ENCODE results near the gene CALD1.

Gene CALD1

DNA sequence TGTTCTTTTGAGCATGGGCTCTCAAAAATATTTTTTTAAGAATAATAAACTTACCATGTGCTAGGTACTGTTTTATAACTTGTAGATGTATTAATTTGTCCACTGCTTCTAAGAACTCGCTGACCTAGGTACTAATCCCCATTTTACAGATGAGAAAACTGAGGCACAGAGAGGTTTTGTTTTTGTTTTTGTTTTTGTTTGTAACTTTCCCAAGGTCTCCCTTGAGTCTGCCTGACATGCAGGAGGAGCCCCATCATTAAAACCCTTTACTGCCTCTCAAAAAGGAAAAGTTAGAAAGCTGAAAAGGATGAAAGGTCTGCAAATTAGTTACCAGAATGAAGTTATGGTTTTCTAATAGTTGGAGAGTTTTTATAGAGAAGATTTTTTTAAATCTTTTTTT lies 168.4 kb downstream of the CALD1 start:
- no peak overlapping the region for H3K4me3 ChIP-seq (replicated peaks; ENCODE audit: low read depth, low read length)
- TF ChIP-seq, protein P1, sequence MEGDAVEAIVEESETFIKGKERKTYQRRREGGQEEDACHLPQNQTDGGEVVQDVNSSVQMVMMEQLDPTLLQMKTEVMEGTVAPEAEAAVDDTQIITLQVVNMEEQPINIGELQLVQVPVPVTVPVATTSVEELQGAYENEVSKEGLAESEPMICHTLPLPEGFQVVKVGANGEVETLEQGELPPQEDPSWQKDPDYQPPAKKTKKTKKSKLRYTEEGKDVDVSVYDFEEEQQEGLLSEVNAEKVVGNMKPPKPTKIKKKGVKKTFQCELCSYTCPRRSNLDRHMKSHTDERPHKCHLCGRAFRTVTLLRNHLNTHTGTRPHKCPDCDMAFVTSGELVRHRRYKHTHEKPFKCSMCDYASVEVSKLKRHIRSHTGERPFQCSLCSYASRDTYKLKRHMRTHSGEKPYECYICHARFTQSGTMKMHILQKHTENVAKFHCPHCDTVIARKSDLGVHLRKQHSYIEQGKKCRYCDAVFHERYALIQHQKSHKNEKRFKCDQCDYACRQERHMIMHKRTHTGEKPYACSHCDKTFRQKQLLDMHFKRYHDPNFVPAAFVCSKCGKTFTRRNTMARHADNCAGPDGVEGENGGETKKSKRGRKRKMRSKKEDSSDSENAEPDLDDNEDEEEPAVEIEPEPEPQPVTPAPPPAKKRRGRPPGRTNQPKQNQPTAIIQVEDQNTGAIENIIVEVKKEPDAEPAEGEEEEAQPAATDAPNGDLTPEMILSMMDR (IDR thresholded peaks at IDR 0.05; ENCODE audit: low read depth, low read length, missing control alignments): no peak
- no peak for DNase-seq (ENCODE audit: extremely low read depth, low read depth)

DNA sequence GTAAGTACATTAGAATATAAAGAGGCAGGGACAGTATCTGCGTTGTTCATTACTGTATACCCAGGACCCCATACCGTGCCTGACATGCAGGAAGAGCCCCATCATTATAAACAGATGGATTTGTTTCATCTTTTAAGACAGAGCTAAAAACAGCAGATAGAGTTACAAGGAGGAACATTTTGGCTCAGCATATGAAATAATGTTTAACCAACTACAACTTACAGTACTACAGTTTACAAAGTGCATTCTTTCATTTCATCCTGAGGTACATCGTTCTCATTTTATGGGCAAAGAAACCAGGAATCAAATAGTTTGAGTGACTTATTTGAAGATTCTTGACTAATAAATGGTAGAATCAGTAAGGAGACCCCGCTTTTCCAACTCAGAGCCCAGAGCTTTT lies 168.8 kb downstream of the CALD1 start:
- no peak overlapping the region for H3K4me3 ChIP-seq (replicated peaks; ENCODE audit: low read depth, low read length)
- TF ChIP-seq, protein P1 (IDR thresholded peaks at IDR 0.05; ENCODE audit: low read depth, low read length, missing control alignments): no peak
- DNase-seq (ENCODE audit: extremely low read depth, low read depth): no peak

DNA sequence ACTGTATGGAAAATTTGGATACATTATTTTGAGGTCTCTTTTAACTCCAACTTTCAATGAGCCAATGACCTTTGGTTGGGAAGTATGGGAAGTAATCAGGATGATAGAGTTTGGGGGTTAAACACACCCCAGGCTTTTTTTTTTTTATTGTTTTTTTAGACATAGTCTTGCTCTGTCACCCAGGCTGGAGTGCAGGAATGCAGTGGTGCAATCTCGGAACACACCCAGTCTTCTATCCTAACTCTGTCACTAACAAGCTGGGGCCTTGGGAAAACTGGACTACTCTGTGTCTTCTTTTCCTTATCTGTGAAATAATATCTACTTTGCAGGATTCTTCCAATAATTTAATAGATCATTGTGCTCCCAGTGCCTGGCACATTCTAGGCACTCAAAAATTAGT lies 169.3 kb downstream of the CALD1 start:
- TF ChIP-seq, protein P1 (IDR thresholded peaks at IDR 0.05; ENCODE audit: low read depth, low read length, missing control alignments): no peak
- no peak overlapping the region for H3K4me3 ChIP-seq (replicated peaks; ENCODE audit: low read depth, low read length)
- DNase-seq (ENCODE audit: extremely low read depth, low read depth): no peak

DNA sequence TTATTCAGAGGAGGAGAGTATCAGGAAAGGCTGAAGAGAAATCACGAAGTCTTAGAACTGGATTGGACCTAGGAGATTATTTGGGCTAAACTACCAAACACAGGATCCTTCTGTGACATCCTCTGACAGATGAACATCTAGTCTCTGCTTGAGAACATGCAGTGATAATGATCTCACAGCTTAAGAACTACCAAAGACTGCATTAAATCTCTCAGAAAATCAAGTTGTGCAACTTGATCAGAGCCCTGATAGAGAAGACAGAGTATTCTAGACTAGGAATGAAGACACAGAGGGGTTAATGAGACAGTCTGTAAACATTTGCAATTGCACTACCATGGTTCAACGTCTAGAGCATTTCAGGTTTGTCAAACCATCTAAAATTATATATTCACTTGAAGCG lies 169.7 kb downstream of the CALD1 start:
- DNase-seq (ENCODE audit: extremely low read depth, low read depth): no peak
- no peak overlapping the region for H3K4me3 ChIP-seq (replicated peaks; ENCODE audit: low read depth, low read length)
- TF ChIP-seq, protein P1 (IDR thresholded peaks at IDR 0.05; ENCODE audit: low read depth, low read length, missing control alignments): no peak

DNA sequence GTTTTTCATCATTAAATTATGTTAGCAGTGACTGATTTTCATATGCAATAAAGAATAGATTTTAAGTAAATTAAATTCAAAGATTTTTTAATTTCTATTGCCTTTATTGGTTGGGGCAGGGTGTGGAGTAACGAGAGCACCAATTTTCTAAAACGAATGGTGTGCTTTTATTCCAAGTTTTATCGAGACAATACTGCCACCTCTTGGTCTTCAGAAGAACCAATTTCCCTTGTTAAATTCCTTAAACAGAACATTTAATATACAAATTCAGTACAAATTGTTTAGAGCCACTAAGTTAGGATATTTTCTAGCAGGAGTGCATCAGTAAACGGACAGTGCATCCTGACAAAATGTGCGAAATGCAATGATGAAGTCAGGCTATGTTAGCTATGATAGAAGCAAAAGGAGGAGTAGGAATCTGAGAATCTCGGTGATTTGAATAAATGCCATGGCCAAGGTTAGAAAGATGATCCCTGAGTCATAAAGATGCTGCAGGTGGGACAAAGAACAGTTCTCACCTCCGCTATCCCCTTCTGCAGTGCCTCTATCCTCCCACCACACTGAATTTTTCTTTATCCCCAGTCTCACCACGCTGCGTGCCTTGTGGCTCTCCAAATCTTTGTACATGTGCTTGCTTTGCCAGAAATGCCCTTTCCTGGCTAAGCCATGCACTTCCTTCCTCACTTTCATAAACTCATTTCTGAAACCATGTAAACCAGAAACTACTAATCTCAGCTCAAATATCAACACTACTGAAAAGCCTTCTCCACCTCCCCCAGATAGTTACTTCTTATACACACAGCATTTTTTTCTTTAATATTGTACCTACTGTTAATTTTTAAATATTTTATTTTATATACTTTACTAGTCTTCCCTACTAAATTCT lies 175.0 kb downstream of the CALD1 start:
- TF ChIP-seq, protein P1 (IDR thresholded peaks at IDR 0.05; ENCODE audit: low read depth, low read length, missing control alignments): peak; percentile 31
- no peak overlapping the region for H3K4me3 ChIP-seq (replicated peaks; ENCODE audit: low read depth, low read length)
- DNase-seq (ENCODE audit: extremely low read depth, low read depth): no peak

DNA sequence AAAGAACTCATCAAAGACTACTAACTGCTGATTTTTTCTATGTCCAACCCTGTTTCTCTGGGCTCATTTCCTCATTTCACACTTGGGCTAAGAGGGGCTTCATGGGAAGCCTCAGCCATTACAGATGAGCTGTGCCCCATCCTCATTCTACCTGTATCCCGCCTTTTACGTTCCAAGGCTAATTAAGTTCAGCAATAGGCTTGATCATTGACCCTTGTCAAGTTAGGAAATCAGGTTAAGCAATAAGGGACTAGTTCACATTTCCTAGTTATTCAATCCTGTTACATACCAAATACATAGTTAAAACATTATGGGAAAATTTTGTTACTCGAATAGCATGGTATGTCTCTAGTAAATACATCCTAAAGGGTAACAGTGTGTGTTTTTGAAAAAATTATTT lies 177.6 kb downstream of the CALD1 start:
- no peak for DNase-seq (ENCODE audit: extremely low read depth, low read depth)
- TF ChIP-seq, protein P1 (IDR thresholded peaks at IDR 0.05; ENCODE audit: low read depth, low read length, missing control alignments): no peak

More for the DNA sequence above, 177.6 kb downstream of the CALD1 start:
- no peak overlapping the region for H3K4me3 ChIP-seq (replicated peaks; ENCODE audit: low read depth, low read length)

Measured in HFF-Myc (cell line).